Measurements from ENCODE around the gene GHR. TPM values are rescaled to one million over a fixed set of nuclear protein-coding genes. Genes with fewer than 3 reads are reported as not detected.
A peak's percentile ranks its signal among the peaks of the same experiment; 100 is the strongest.

GHR gene
- total RNA-seq, 4 donors from 2014 or later, result 10.9 to 14.9 (median 14.2) TPM

- TF ChIP-seq CTCF (IDR thresholded peaks at IDR 0.05) (no peak), POLR2A (IDR thresholded peaks at IDR 0.05) (no peak)
- H3K9me3 ChIP-seq, result no peaks in the 10 kb centered on the region
- H3K4me1 ChIP-seq, result no peaks in the 10 kb centered on the region
- intact Hi-C loops (cut with DNase I), result no loop called here
- WGBS, 2 donors, result 71 to 73% methylated on average over 1 of the region's 1 CpG
- no peaks in the 10 kb centered on the region for H3K36me3 ChIP-seq
- no peak for DNase-seq
- H3K27ac ChIP-seq, result no peak overlapping the region
- H3K4me3 ChIP-seq (replicated peaks in 1 of 3), result no peak overlapping the region
- H3K27me3 ChIP-seq, result no peaks in the 10 kb centered on the region
Measured at GRCh38 chr5:42632354-42632900, 209.2 kb downstream of the GHR start.

GRCh38 chr5:42634575-42634974 lies 211.3 kb downstream of the GHR start:
- Histone ChIP-seq H3K9me3 (no peaks in the 10 kb centered on the region), H3K27me3 (no peaks in the 10 kb centered on the region), H3K4me3 (replicated peaks in 1 of 3) (no peak overlapping the region), H3K4me1 (no peaks in the 10 kb centered on the region), H3K36me3 (no peaks in the 10 kb centered on the region), H3K27ac (no peak overlapping the region)
- intact Hi-C loops (cut with DNase I), result no loop called here
- 95 to 96% methylated on average over 4 of the region's 4 CpGs for WGBS, 2 donors
- no peak for TF ChIP-seq POLR2A (IDR thresholded peaks at IDR 0.05)
- TF ChIP-seq CTCF (IDR thresholded peaks at IDR 0.05), result no peak
- DNase-seq, result no peak

- 74 to 75% methylated on average over 2 of the region's 2 CpGs for WGBS, 2 donors
- H3K27ac ChIP-seq, result no peak overlapping the region
- intact Hi-C loops (cut with DNase I), result no loop called here
- H3K4me1 ChIP-seq, result no peaks in the 10 kb centered on the region
- no peaks in the 10 kb centered on the region for H3K27me3 ChIP-seq
- H3K4me3 ChIP-seq (replicated peaks in 1 of 3), result no peak overlapping the region
- TF ChIP-seq POLR2A (IDR thresholded peaks at IDR 0.05) (no peak), CTCF (IDR thresholded peaks at IDR 0.05) (peak in 3 of 6 experiments; percentile 32 to 34 (median 33))
- H3K36me3 ChIP-seq, result no peaks in the 10 kb centered on the region
- DNase-seq, result peak in 1 of 2 donors; percentile 2
- no peaks in the 10 kb centered on the region for H3K9me3 ChIP-seq
Measured at GRCh38 chr5:42636425-42636824, 213.2 kb downstream of the GHR start.

- no peaks in the 10 kb centered on the region for H3K36me3 ChIP-seq
- no peak for TF ChIP-seq CTCF (IDR thresholded peaks at IDR 0.05)
- TF ChIP-seq POLR2A (IDR thresholded peaks at IDR 0.05), result no peak
- H3K4me1 ChIP-seq, result no peaks in the 10 kb centered on the region
- no peaks in the 10 kb centered on the region for H3K27me3 ChIP-seq
- intact Hi-C loops (cut with DNase I), result no loop called here
- no peak for DNase-seq
- no peak overlapping the region for H3K27ac ChIP-seq
- H3K9me3 ChIP-seq, result no peaks in the 10 kb centered on the region
- H3K4me3 ChIP-seq (replicated peaks in 1 of 3), result no peak overlapping the region
- WGBS, 2 donors, result 95% methylated on average over 1 of the region's 1 CpG
Measured at GRCh38 chr5:42636946-42637345, 213.7 kb downstream of the GHR start.

GRCh38 chr5:42638972-42639371 lies 215.7 kb downstream of the GHR start:
- Histone ChIP-seq H3K27me3 (no peaks in the 10 kb centered on the region), H3K9me3 (no peaks in the 10 kb centered on the region), H3K27ac (no peak overlapping the region), H3K4me1 (no peaks in the 10 kb centered on the region), H3K4me3 (replicated peaks in 1 of 3) (no peak overlapping the region), H3K36me3 (no peaks in the 10 kb centered on the region)
- intact Hi-C loops (cut with DNase I), result no loop called here
- TF ChIP-seq POLR2A (IDR thresholded peaks at IDR 0.05) (no peak), CTCF (IDR thresholded peaks at IDR 0.05) (no peak)
- no peak for DNase-seq
- 90 to 95% methylated on average over 3 of the region's 3 CpGs for WGBS, 2 donors
